ENCODE results near the gene CD151. TPM values are rescaled to one million over a fixed set of nuclear protein-coding genes. Genes with fewer than 3 reads are reported as not detected.
A peak's percentile ranks its signal among the peaks of the same experiment; 100 is the strongest.

Gene CD151
- total RNA-seq, 1 experiment from 2014 or later = 115 TPM

GRCh38 chr11:829847-830294 is 2.9 kb upstream of the CD151 start (continued):
- TF ChIP-seq ATF2 (CRISPR knock-in tag; IDR thresholded peaks at IDR 0.05; ENCODE audit: borderline replicate concordance, low read depth) (no peak), USF2 (CRISPR knock-in tag; IDR thresholded peaks at IDR 0.05) (no peak), ZNF281 (CRISPR knock-in tag; IDR thresholded peaks at IDR 0.05) (peak; percentile 66; the same call in 1 of the 2 replicates), JUN (CRISPR knock-in tag; IDR thresholded peaks at IDR 0.05) (no peak), MYBL2 (CRISPR knock-in tag; IDR thresholded peaks at IDR 0.05) (peak; percentile 69; the same call in 1 of the 2 replicates), IRF1 (CRISPR knock-in tag; IDR thresholded peaks at IDR 0.05) (no peak), ZBTB21 (CRISPR knock-in tag; IDR thresholded peaks at IDR 0.05; ENCODE audit: borderline replicate concordance) (peak; percentile 80; the same call in 1 of the 2 replicates), E2F5 (CRISPR knock-in tag; IDR thresholded peaks at IDR 0.05) (peak; percentile 44; the same call in 1 of the 2 replicates), AFF4 (CRISPR knock-in tag; IDR thresholded peaks at IDR 0.05; ENCODE audit: borderline replicate concordance) (0 out of 2 replicates have a peak, but pooled peaks have one; percentile 17), NFE2L1 (CRISPR knock-in tag; IDR thresholded peaks at IDR 0.05) (peak; percentile 14; the same call in 1 of the 2 replicates), TEAD1 (CRISPR knock-in tag; IDR thresholded peaks at IDR 0.05) (peak; percentile 75; the same call in 1 of the 2 replicates), ZSCAN18 (CRISPR knock-in tag; IDR thresholded peaks at IDR 0.05) (no peak), MAX (CRISPR knock-in tag; IDR thresholded peaks at IDR 0.05) (peak; percentile 47; the same call in 1 of the 2 replicates), ATF1 (CRISPR knock-in tag; IDR thresholded peaks at IDR 0.05) (no peak), KAT7 (CRISPR knock-in tag; IDR thresholded peaks at IDR 0.05; ENCODE audit: borderline replicate concordance) (0 out of 2 replicates have a peak, but pooled peaks have one; percentile 22), ZNF416 (CRISPR knock-in tag; IDR thresholded peaks at IDR 0.05) (no peak), GTF2I (CRISPR knock-in tag; conservative IDR thresholded peaks at IDR 0.05) (no peak), CTCF (IDR thresholded peaks at IDR 0.05) (no peak), ARID4B (CRISPR knock-in tag; IDR thresholded peaks at IDR 0.05; ENCODE audit: borderline replicate concordance) (peak; percentile 56; the same call in 1 of the 2 replicates)

Measured in WTC11 (cell line).